Measurements from ENCODE around the gene CRTAC1.

CRTAC1 gene

DNA sequence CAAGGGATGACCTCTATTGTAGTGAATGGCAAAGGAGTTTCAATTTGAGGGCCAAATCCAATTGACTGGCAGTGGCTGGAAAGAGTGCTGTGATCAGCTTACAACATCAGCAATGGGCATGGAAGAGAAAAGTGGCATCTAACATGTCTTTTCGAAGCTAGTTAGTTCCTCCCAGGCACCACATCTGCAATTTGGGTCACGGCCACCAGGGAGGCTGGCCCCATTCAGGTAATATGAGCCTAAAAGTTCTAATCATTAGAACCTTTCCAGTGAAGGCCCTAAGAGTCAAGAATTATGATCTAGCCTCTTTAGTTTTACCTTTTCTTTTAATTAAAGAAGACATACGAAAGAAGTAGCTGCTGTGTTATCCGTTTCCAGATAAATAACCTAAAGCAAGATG lies 17.3 kb downstream of the CRTAC1 start:
- H3K27ac Mint-ChIP-seq, result no peak overlapping the region
- DNase-seq, result no peak
- no peaks in the 10 kb centered on the region for H3K36me3 Mint-ChIP-seq (ENCODE audit: low read depth)
- H3K4me1 Mint-ChIP-seq (ENCODE audit: low read depth), result no peaks in the 10 kb centered on the region
- H3K9me3 Mint-ChIP-seq, result no peaks in the 10 kb centered on the region
- H3K27me3 Mint-ChIP-seq, result peaks cover 43% of the 10 kb centered on the region
- no peak overlapping the region for H3K4me3 Mint-ChIP-seq

DNA sequence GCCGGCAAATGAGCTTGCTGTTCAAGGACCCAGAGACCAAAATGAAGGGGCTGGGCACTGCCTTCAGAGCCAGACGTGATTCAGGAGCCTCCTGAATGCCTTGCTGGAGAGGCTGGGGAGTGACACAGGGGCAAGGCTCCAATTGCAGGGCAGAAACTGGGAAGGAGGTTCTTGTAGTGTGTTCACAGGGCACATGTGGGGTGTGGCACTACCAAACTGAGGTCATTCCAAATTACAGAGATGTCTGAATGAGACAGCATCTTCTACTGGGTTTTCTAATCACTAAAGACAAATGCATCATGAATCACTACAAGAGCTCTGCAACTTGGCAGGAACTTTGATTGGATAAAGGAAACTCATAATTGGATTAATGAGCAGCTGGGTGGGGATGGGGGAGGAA lies 17.8 kb downstream of the CRTAC1 start:
- no peak overlapping the region for H3K4me3 Mint-ChIP-seq
- H3K4me1 Mint-ChIP-seq (ENCODE audit: low read depth), result no peaks in the 10 kb centered on the region

GRCh38 chr10:98010939-98011685 lies 19.3 kb downstream of the CRTAC1 start:
- peaks cover 46% of the 10 kb centered on the region for H3K27me3 Mint-ChIP-seq
- no peak overlapping the region for H3K27ac Mint-ChIP-seq
- no peak for DNase-seq
- H3K9me3 Mint-ChIP-seq, result no peaks in the 10 kb centered on the region
- no peak overlapping the region for H3K4me3 Mint-ChIP-seq
- H3K4me1 Mint-ChIP-seq (ENCODE audit: low read depth), result peaks cover 4% of the 10 kb centered on the region
- no peaks in the 10 kb centered on the region for H3K36me3 Mint-ChIP-seq (ENCODE audit: low read depth)

More for the DNA sequence above, 17.8 kb downstream of the CRTAC1 start:
- Mint-ChIP-seq H3K27ac (no peak overlapping the region), H3K36me3 (ENCODE audit: low read depth) (no peaks in the 10 kb centered on the region), H3K27me3 (peaks cover 45% of the 10 kb centered on the region), H3K9me3 (no peaks in the 10 kb centered on the region)
- DNase-seq, result no peak

GRCh38 chr10:98006266-98006665 lies 24.2 kb downstream of the CRTAC1 start:
- Mint-ChIP-seq H3K4me1 (ENCODE audit: low read depth) (peaks cover 4% of the 10 kb centered on the region), H3K27me3 (peaks cover 26% of the 10 kb centered on the region), H3K27ac (no peak overlapping the region), H3K4me3 (no peak overlapping the region), H3K9me3 (no peaks in the 10 kb centered on the region), H3K36me3 (ENCODE audit: low read depth) (no peaks in the 10 kb centered on the region)
- no peak for DNase-seq

DNA sequence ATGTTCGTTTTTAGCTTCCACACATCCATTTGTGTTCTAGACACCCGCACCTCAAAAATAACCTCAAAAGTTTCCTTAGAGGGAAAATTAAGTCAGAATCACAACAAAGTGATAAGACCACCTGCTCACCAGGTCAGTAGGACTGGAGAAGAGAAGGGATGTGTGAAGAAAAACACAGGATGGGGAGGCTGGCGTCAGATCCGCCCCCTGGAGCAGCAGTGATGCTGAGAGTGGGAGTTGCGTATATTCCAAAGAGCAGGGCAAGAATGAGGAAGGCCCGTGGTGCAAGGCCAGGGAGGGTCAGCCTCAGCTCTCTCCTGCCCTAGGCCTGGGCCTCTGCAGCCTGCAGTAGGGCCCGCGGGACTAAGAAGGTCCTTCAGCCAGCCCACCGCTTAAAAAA lies 28.7 kb downstream of the CRTAC1 start:
- H3K9me3 Mint-ChIP-seq, result peaks cover 4% of the 10 kb centered on the region

GRCh38 chr10:98000346-98000745 lies 30.1 kb downstream of the CRTAC1 start:
- no peak for DNase-seq
- Mint-ChIP-seq H3K4me3 (no peak overlapping the region), H3K36me3 (ENCODE audit: low read depth) (no peaks in the 10 kb centered on the region), H3K4me1 (ENCODE audit: low read depth) (no peaks in the 10 kb centered on the region), H3K9me3 (peaks cover 4% of the 10 kb centered on the region), H3K27ac (no peak overlapping the region), H3K27me3 (peaks cover 4% of the 10 kb centered on the region)

More for the DNA sequence above, 28.7 kb downstream of the CRTAC1 start:
- no peak overlapping the region for H3K4me3 Mint-ChIP-seq
- no peaks in the 10 kb centered on the region for H3K36me3 Mint-ChIP-seq (ENCODE audit: low read depth)
- peaks cover 13% of the 10 kb centered on the region for H3K27me3 Mint-ChIP-seq
- H3K27ac Mint-ChIP-seq, result no peak overlapping the region
- DNase-seq, result no peak
- H3K4me1 Mint-ChIP-seq (ENCODE audit: low read depth), result peaks cover 4% of the 10 kb centered on the region

- H3K4me1 Mint-ChIP-seq (ENCODE audit: low read depth), result no peaks in the 10 kb centered on the region
- H3K27ac Mint-ChIP-seq, result no peak overlapping the region
- DNase-seq, result no peak
- no peak overlapping the region for H3K4me3 Mint-ChIP-seq
- peaks cover 4% of the 10 kb centered on the region for H3K9me3 Mint-ChIP-seq
- H3K36me3 Mint-ChIP-seq (ENCODE audit: low read depth), result no peaks in the 10 kb centered on the region
- H3K27me3 Mint-ChIP-seq, result peaks cover 4% of the 10 kb centered on the region
These were observed 30.5 kb downstream of the CRTAC1 start for GRCh38 chr10:97999923-98000248.

DNA sequence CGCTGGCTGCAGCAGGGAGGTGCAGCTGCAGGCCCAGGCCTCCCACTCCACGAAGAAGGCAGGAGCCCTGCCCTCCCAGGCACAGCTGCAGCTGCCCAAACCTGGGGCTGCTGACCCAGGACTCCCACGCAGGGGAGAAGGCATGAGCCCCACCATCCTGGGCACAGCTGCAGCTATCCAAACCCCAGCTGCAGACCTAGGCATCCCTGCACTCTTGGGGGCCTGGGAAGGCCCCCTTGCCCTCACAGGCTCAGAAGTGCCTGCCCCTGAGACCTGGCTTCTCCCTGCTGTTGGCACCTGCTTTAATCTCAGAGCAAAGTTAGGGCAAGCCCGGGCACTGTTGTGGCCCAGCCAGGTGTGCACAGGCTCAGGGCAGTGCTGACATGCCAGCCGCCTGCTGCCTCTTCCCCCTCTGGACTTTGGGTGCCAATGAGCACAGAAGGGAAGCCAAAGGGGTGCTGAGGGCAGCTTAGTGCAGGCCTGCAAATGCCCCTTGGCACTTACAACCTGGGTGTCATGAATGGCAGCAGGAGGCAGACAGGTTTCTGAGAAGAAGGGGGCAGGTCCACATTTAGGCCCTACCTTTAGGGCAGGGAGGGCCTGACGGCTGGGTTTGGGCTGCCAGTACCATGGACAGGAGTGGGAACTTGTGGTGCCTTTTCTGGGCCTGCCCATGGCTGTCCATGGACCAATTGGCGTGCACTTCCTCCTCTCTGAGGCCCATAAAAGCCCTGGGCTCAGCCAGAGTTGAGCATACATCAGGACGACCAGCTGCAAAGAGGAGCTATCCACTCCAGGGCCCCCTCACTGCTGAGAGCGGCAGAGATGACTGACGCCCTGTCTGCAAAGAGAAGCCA lies 31.1 kb downstream of the CRTAC1 start:
- Mint-ChIP-seq H3K36me3 (ENCODE audit: low read depth) (no peaks in the 10 kb centered on the region), H3K4me3 (no peak overlapping the region), H3K27me3 (peaks cover 6% of the 10 kb centered on the region), H3K9me3 (peaks cover 4% of the 10 kb centered on the region), H3K27ac (no peak overlapping the region), H3K4me1 (ENCODE audit: low read depth) (no peaks in the 10 kb centered on the region)
- DNase-seq, result no peak

DNA sequence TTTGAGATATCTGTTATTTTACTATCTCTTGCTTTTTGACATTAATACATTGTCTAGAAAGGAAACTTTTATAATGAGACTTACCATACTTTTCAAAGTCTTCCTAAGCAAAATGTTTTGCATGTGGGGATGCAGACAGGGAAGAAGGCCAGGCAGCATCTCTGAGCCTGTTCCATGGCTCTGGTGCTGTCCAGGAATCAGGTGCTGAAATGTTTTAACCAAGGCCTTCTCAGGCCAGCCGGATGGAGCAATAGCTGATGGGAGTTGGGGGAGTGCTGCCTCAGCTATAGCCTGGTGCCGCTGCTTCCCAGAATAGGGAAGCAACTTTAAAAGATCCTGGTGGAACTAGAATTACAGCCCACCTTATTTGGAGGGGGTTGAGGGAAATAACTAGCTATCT lies 38.5 kb downstream of the CRTAC1 start:
- no peak overlapping the region for H3K27ac Mint-ChIP-seq

DNA sequence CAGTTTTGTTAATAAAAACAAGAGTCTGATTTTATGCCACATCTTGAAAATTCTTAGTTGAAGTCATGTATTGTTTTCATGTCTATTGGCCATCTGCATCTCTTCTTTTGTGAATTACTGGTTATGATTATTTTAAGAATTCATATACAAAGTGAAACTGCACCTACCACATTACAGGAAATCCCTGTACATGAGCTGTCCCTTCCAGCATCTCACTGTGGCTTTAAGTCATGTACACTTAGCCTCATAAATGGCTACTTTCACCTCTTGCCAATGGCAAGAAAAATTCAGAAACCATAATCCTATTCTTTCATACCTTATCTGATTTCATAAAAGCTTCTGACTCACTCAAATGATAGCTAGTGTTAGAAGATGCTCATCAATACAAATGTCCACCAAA lies 48.6 kb downstream of the CRTAC1 start:
- no peak overlapping the region for H3K4me3 Mint-ChIP-seq
- no peaks in the 10 kb centered on the region for H3K9me3 Mint-ChIP-seq
- H3K4me1 Mint-ChIP-seq (ENCODE audit: low read depth), result peaks cover 6% of the 10 kb centered on the region
- no peak overlapping the region for H3K27ac Mint-ChIP-seq
- DNase-seq, result no peak
- H3K27me3 Mint-ChIP-seq, result peaks cover 73% of the 10 kb centered on the region
- no peaks in the 10 kb centered on the region for H3K36me3 Mint-ChIP-seq (ENCODE audit: low read depth)

More for the DNA sequence above, 38.5 kb downstream of the CRTAC1 start:
- DNase-seq, result no peak
- Mint-ChIP-seq H3K4me3 (no peak overlapping the region), H3K36me3 (ENCODE audit: low read depth) (no peaks in the 10 kb centered on the region), H3K4me1 (ENCODE audit: low read depth) (no peaks in the 10 kb centered on the region), H3K27me3 (peaks cover 33% of the 10 kb centered on the region), H3K9me3 (no peaks in the 10 kb centered on the region)

DNA sequence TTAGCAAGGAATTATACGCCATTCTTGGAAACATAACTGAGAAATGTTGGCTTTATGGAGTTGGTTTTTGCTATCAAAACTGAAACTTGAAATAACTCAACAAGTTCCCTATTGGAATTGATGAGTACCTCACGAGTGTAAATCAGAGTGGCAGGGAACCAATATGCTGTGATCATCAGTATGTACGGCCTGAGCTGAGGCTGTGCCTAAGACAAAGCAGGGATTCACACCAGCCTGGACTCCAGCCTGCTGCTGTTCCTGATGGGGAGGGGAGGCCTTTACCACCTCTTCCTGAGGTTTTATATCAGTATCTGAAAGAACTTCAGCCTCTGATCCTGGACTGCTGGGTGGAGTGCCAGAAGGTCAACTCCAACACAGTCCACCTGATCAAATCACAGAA lies 52.7 kb downstream of the CRTAC1 start:
- H3K27ac Mint-ChIP-seq, result no peak overlapping the region
- peaks cover 6% of the 10 kb centered on the region for H3K4me1 Mint-ChIP-seq (ENCODE audit: low read depth)
- H3K4me3 Mint-ChIP-seq, result no peak overlapping the region
- H3K27me3 Mint-ChIP-seq, result peaks cover 84% of the 10 kb centered on the region
- no peaks in the 10 kb centered on the region for H3K36me3 Mint-ChIP-seq (ENCODE audit: low read depth)
- no peaks in the 10 kb centered on the region for H3K9me3 Mint-ChIP-seq
- no peak for DNase-seq

- Mint-ChIP-seq H3K4me1 (ENCODE audit: low read depth) (no peaks in the 10 kb centered on the region), H3K27ac (no peak overlapping the region), H3K27me3 (peaks cover 80% of the 10 kb centered on the region), H3K4me3 (no peak overlapping the region), H3K36me3 (ENCODE audit: low read depth) (no peaks in the 10 kb centered on the region), H3K9me3 (no peaks in the 10 kb centered on the region)
- no peak for DNase-seq
These were observed 54.8 kb downstream of the CRTAC1 start for GRCh38 chr10:97975598-97975997.

- H3K27ac Mint-ChIP-seq, result no peak overlapping the region
These were observed 55.6 kb downstream of the CRTAC1 start for GRCh38 chr10:97974526-97975525.

DNA sequence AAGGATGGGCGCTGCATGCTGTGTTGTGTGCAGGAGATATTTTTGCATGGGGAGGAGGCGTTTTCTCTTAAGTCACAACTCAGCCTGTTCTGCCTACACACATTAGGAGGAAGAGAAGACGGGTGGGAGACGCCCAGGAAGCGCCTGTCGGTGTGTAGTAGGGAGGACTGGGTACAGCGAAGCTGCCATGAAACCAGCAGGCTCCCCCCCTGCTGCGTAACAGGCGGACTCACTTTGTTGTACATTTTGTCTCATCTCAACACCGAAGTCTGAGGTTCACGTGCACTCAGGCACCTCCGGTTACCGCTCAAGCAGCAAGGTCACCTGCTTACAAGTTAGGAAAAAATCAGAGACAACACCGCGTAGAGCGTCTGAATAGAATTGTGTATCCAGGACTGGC lies 56.3 kb downstream of the CRTAC1 start:
- Mint-ChIP-seq H3K27me3 (peaks cover 85% of the 10 kb centered on the region), H3K27ac (no peak overlapping the region), H3K9me3 (no peaks in the 10 kb centered on the region), H3K36me3 (ENCODE audit: low read depth) (no peaks in the 10 kb centered on the region), H3K4me1 (ENCODE audit: low read depth) (no peaks in the 10 kb centered on the region), H3K4me3 (no peak overlapping the region)
- DNase-seq, result no peak

More at GRCh38 chr10:97974526-97975525, 55.6 kb downstream of the CRTAC1 start:
- Mint-ChIP-seq H3K36me3 (ENCODE audit: low read depth) (no peaks in the 10 kb centered on the region), H3K27me3 (peaks cover 83% of the 10 kb centered on the region), H3K4me3 (no peak overlapping the region), H3K9me3 (no peaks in the 10 kb centered on the region), H3K4me1 (ENCODE audit: low read depth) (no peaks in the 10 kb centered on the region)
- DNase-seq, result no peak
